NCI-H524 treated with DMSO at 0.1 percent for 48 hours (cell line): ENCODE results near the gene CKAP5.

Experiments
- DNase-seq: peaks from one replicate; lab custom pipeline; 2025; lab: John Stamatoyannopoulos, UW

Gene CKAP5

GRCh38 chr11:46766656-46767055, 79.4 kb downstream of the CKAP5 start:
- DNase-seq, result no peak

GRCh38 chr11:46762248-46762647, 83.8 kb downstream of the CKAP5 start:
- DNase-seq, result no peak

GRCh38 chr11:46761807-46762206, 84.3 kb downstream of the CKAP5 start:
- no peak for DNase-seq

GRCh38 chr11:46760429-46761128, 85.5 kb downstream of the CKAP5 start:
- no peak for DNase-seq

GRCh38 chr11:46759196-46759595, 86.9 kb downstream of the CKAP5 start:
- DNase-seq, result no peak

- no peak for DNase-seq
These were observed 90.1 kb downstream of the CKAP5 start for GRCh38 chr11:46755962-46756361.

- DNase-seq, result no peak
These were observed 98.9 kb downstream of the CKAP5 start for GRCh38 chr11:46747150-46747549.

GRCh38 chr11:46745995-46746394, 100.1 kb downstream of the CKAP5 start:
- DNase-seq, result no peak

GRCh38 chr11:46745328-46745727, 100.8 kb downstream of the CKAP5 start:
- DNase-seq, result no peak

- no peak for DNase-seq
These were observed 102.3 kb downstream of the CKAP5 start for GRCh38 chr11:46743693-46744339.

GRCh38 chr11:46743043-46743442, 103.0 kb downstream of the CKAP5 start:
- no peak for DNase-seq

- no peak for DNase-seq
These were observed 104.2 kb downstream of the CKAP5 start for GRCh38 chr11:46741600-46742484.

GRCh38 chr11:46738887-46739286, 107.2 kb downstream of the CKAP5 start:
- DNase-seq, result no peak

- no peak for DNase-seq
These were observed 108.4 kb downstream of the CKAP5 start for GRCh38 chr11:46737699-46738098.

GRCh38 chr11:46736615-46737014, 109.5 kb downstream of the CKAP5 start:
- no peak for DNase-seq

GRCh38 chr11:46736146-46736545, 109.9 kb downstream of the CKAP5 start:
- no peak for DNase-seq

- DNase-seq, result no peak
These were observed 112.8 kb downstream of the CKAP5 start for GRCh38 chr11:46733234-46733633.

- DNase-seq, result no peak
These were observed 114.5 kb downstream of the CKAP5 start for GRCh38 chr11:46731545-46731944.

- DNase-seq, result no peak
These were observed 116.7 kb downstream of the CKAP5 start for GRCh38 chr11:46729110-46730027.

- DNase-seq, result no peak
These were observed 117.4 kb downstream of the CKAP5 start for GRCh38 chr11:46728659-46729040.

GRCh38 chr11:46727952-46728658, 118.0 kb downstream of the CKAP5 start:
- DNase-seq, result no peak
